GM23338 (cell line): ENCODE results near the gene TIE1. TPM values are rescaled to one million over a fixed set of nuclear protein-coding genes. Genes with fewer than 3 reads are reported as not detected.

Experiments
- ATAC-seq: fragments of 200-7000 bp; cut with Tn5 transposase; 3 replicates; pipeline ENCODE4 v1.9.1; 2020
- DNase-seq: peaks from one replicate; pipeline ENCODE4 v3.0.0-alpha.2; 2015; ENCODE audit warnings: low spot score
- H2AFZ ChIP-seq: fragments of 200-600 bp; sonication (generic); 2 replicates; pipeline ENCODE4 v1.8.0; 2016; ENCODE audit warnings: antibody characterized with exemption, mild to moderate bottlenecking, moderate library complexity
- H3F3A ChIP-seq: fragments of 200-600 bp; sonication (generic); replicated peaks from 2 replicates; pipeline ENCODE4 v1.8.0; 2017; ENCODE audit warnings: antibody characterized with exemption, mixed run types, low read depth
- H3K27ac ChIP-seq: fragments of 200-600 bp; sonication (generic); 2 replicates; pipeline ENCODE4 v1.6.1; 2016; ENCODE audit warnings: low read depth
- H3K27me3 ChIP-seq: fragments of 200-600 bp; sonication (generic); 2 replicates; pipeline ENCODE4 v1.8.0; 2016; ENCODE audit warnings: mild to moderate bottlenecking, mixed run types, moderate library complexity; ENCODE audit not compliant: insufficient read depth
- H3K36me3 ChIP-seq: fragments of 200-600 bp; sonication (generic); 2 replicates; pipeline ENCODE4 v1.8.0; 2016; ENCODE audit warnings: mild to moderate bottlenecking; ENCODE audit not compliant: insufficient read depth
- H3K4me1 ChIP-seq: fragments of 200-600 bp; sonication (generic); 2 replicates; pipeline ENCODE4 v1.8.0; 2016; ENCODE audit warnings: mild to moderate bottlenecking, moderate library complexity; ENCODE audit not compliant: insufficient read depth
- H3K4me2 ChIP-seq: fragments of 200-600 bp; sonication (generic); 2 replicates; pipeline ENCODE4 v1.7.1; 2017; ENCODE audit warnings: mixed run types
- H3K4me3 ChIP-seq: fragments of 200-600 bp; sonication (generic); 2 replicates; pipeline ENCODE4 v1.6.1; 2016; ENCODE audit warnings: mixed run types
- H3K79me2 ChIP-seq: fragments of 200-600 bp; sonication (generic); replicated peaks from 2 replicates; pipeline ENCODE4 v1.8.0; 2017; ENCODE audit warnings: mild to moderate bottlenecking; ENCODE audit not compliant: insufficient read depth
- H3K9me2 ChIP-seq: fragments of 200-600 bp; sonication (generic); 2 replicates; pipeline ENCODE4 v1.8.0; 2017; ENCODE audit not compliant: insufficient read depth
- H4K20me1 ChIP-seq: fragments of 200-600 bp; sonication (generic); replicated peaks from 2 replicates; pipeline ENCODE4 v1.8.0; 2017; ENCODE audit warnings: mild to moderate bottlenecking; ENCODE audit not compliant: insufficient read depth
- H3K27ac Mint-ChIP-seq: 2 replicates; pipeline ENCODE4 v1.8.0; 2020; ENCODE audit warnings: inconsistent platforms, mild to moderate bottlenecking, moderate library complexity, mixed read lengths
- H3K27me3 Mint-ChIP-seq: 3 replicates; pipeline ENCODE4 v1.8.0; 2022; ENCODE audit warnings: low read depth, mild to moderate bottlenecking, moderate library complexity, mixed read lengths, inconsistent platforms; ENCODE audit not compliant: insufficient read depth, poor library complexity
- H3K36me3 Mint-ChIP-seq: 3 replicates; pipeline ENCODE4 v1.8.0; 2021; ENCODE audit warnings: low read depth, mild to moderate bottlenecking, inconsistent platforms, moderate library complexity, mixed read lengths
- H3K4me1 Mint-ChIP-seq: 3 replicates; pipeline ENCODE4 v1.8.0; 2020; ENCODE audit warnings: mild to moderate bottlenecking, inconsistent platforms, mixed read lengths
- H3K4me3 Mint-ChIP-seq: 3 replicates; pipeline ENCODE4 v1.8.0; 2021; ENCODE audit warnings: moderate library complexity, mild to moderate bottlenecking, inconsistent platforms, mixed read lengths
- H3K9me3 Mint-ChIP-seq: 3 replicates; pipeline ENCODE4 v1.8.0; 2020; ENCODE audit warnings: moderate library complexity, mild to moderate bottlenecking, inconsistent platforms, mixed read lengths
- CREB1 ChIP-seq: fragments of 250-450 bp; sonication (Bioruptor Pico); IDR thresholded peaks from 2 replicates; pipeline ENCODE4 v1.5.0; 2020; ENCODE audit warnings: low read depth, mild to moderate bottlenecking, moderate library complexity
- CTCF ChIP-seq, 2 experiments: fragments of 200-600 bp in 1 of 2; sonication (generic) in 1 of 2; conservative IDR thresholded peaks; 2 replicates each; pipeline versions ENCODE4 v1.5.1 to v1.6.1; 2016 to 2017; ENCODE audit warnings: antibody characterized with exemption in 2 of 2, low read depth in 2 of 2, mild to moderate bottlenecking in 2 of 2, moderate library complexity in 1 of 2
- EZH2 ChIP-seq: fragments of 200-600 bp; sonication (generic); IDR thresholded peaks from one replicate; pipeline ENCODE4 v1.8.0; 2017; ENCODE audit warnings: antibody characterized with exemption, mild to moderate bottlenecking, low read depth; ENCODE audit not compliant: unreplicated experiment
- EZH2phosphoT487 ChIP-seq: fragments of 200-600 bp; sonication (generic); IDR thresholded peaks from one replicate; pipeline ENCODE4 v1.8.1; 2018; ENCODE audit warnings: antibody characterized with exemption; ENCODE audit not compliant: unreplicated experiment
- JUNB ChIP-seq: IDR thresholded peaks from one replicate; pipeline ENCODE4 v1.6.1; 2016; ENCODE audit warnings: antibody characterized with exemption; ENCODE audit not compliant: unreplicated experiment
- NANOG ChIP-seq: IDR thresholded peaks from 2 replicates; pipeline ENCODE4 v1.6.1; 2016; ENCODE audit warnings: antibody characterized with exemption, borderline replicate concordance
- POLR2AphosphoS5 ChIP-seq: IDR thresholded peaks from 2 replicates; pipeline ENCODE4 v1.6.1; 2016; ENCODE audit warnings: antibody characterized with exemption, low read depth
- STAT1 ChIP-seq: IDR thresholded peaks from one replicate; pipeline ENCODE4 v1.6.1; 2016; ENCODE audit warnings: antibody characterized with exemption; ENCODE audit not compliant: unreplicated experiment
- ZNF331 ChIP-seq: fragments of 250-450 bp; sonication (Bioruptor Pico); IDR thresholded peaks from 2 replicates; pipeline ENCODE4 v1.5.0; 2020; ENCODE audit warnings: low read depth, mild to moderate bottlenecking, moderate library complexity
- ZNF462 ChIP-seq: fragments of 250-450 bp; sonication (Bioruptor Pico); IDR thresholded peaks from 2 replicates; pipeline ENCODE4 v1.5.0; 2020; ENCODE audit warnings: mild to moderate bottlenecking, moderate library complexity
- polyA plus RNA-seq: library from polyadenylated mRNA; unstranded; fragments of >200 nt; fragmentation: Nextera tagmentation; extraction: Ambion mirVana; gene quantifications from 2 replicates; pipeline ENCODE4 v1.2.1, GENCODE V29; 2016
- total RNA-seq: library from RNA; depleted of rRNA; stranded (reverse); fragments of >200 nt; shearing (Covaris generic); gene quantifications from 2 replicates; pipeline ENCODE4 v1.2.3, GENCODE V29; 2014

Gene TIE1
- total and polyA plus RNA-seq, 2 experiments from 2014 or later = 0.37 to 2.3 TPM

- Histone ChIP-seq H3K27me3 (no peaks in the 10 kb centered on the region), H3K9me2 (0 out of 2 replicates have a peak, but pooled peaks cover 3% of the 10 kb centered on the region), H3K4me3 (peak within 1 kb of the TSS; percentile 59), H2AFZ (peak within 1 kb of the TSS; percentile 38), H3K27ac (peak within 1 kb of the TSS; percentile 86), H3K4me1 (peaks cover 16% of the 10 kb centered on the region), H3K4me2 (peak within 1 kb of the TSS; percentile 85), H3K79me2 (0 out of 2 replicates have a peak, but pooled peaks cover 3% of the 10 kb centered on the region), H3K36me3 (no peaks in the 10 kb centered on the region), H4K20me1 (no peaks in the 10 kb centered on the region), H3F3A (0 out of 2 replicates have a peak, but pooled peaks cover 5% of the 10 kb centered on the region)
- Mint-ChIP-seq H3K27me3 (peaks cover 7% of the 10 kb centered on the region), H3K4me1 (peaks cover 30% of the 10 kb centered on the region), H3K36me3 (peaks cover 24% of the 10 kb centered on the region), H3K27ac (peak within 1 kb of the TSS; percentile 98), H3K9me3 (peaks cover 16% of the 10 kb centered on the region), H3K4me3 (peak within 1 kb of the TSS; percentile 94)
- ATAC-seq (no peak), DNase-seq (peak; percentile 15)
- TF ChIP-seq NANOG = no peak
- TF ChIP-seq CREB1 (CRISPR knock-in tag) = no peak
These were observed 31.0 kb upstream of the TIE1 start, which contains the start of gene TMEM125 for GRCh38 chr1:43269627-43270375. TSS of gene TMEM125 (plus strand) at chr1:43269983. CDS start at chr1:43272723, 2,740 bp downstream.

- Histone ChIP-seq H3K4me3 (peak overlapping the region; percentile 59), H2AFZ (no peak overlapping the region; the same call in 1 of the 2 replicates), H3K9me2 (0 out of 2 replicates have a peak, but pooled peaks cover 3% of the 10 kb centered on the region), H4K20me1 (no peaks in the 10 kb centered on the region), H3K4me2 (peak overlapping the region; percentile 85), H3K27ac (peak overlapping the region; percentile 86), H3K79me2 (0 out of 2 replicates have a peak, but pooled peaks cover 3% of the 10 kb centered on the region), H3K27me3 (no peaks in the 10 kb centered on the region), H3F3A (0 out of 2 replicates have a peak, but pooled peaks cover 5% of the 10 kb centered on the region), H3K36me3 (no peaks in the 10 kb centered on the region), H3K4me1 (peaks cover 16% of the 10 kb centered on the region)
- ATAC-seq (peak; percentile 95), DNase-seq (peak; percentile 97)
- H3K9me3 Mint-ChIP-seq = peaks cover 12% of the 10 kb centered on the region
- peak overlapping the region; percentile 98 for H3K27ac Mint-ChIP-seq
- peaks cover 24% of the 10 kb centered on the region for H3K36me3 Mint-ChIP-seq
- peak overlapping the region; percentile 94 for H3K4me3 Mint-ChIP-seq
- H3K27me3 Mint-ChIP-seq = peaks cover 7% of the 10 kb centered on the region
- peaks cover 33% of the 10 kb centered on the region for H3K4me1 Mint-ChIP-seq
- no peak for TF ChIP-seq EZH2phosphoT487
- TF ChIP-seq CTCF (conservative IDR thresholded peaks at IDR 0.05; ENCODE audit: low read depth in 2 of 2) = no peak
- TF ChIP-seq ZNF462 (CRISPR knock-in tag) = no peak
- no peak for TF ChIP-seq STAT1
- no peak for TF ChIP-seq ZNF331 (CRISPR knock-in tag)
- no peak for TF ChIP-seq EZH2
- TF ChIP-seq NANOG = no peak
- TF ChIP-seq POLR2AphosphoS5 = peak; percentile 81
- TF ChIP-seq JUNB = peak; percentile 93
These were observed 30.2 kb upstream of the TIE1 start for GRCh38 chr1:43270421-43271095.
